Heart left ventricle (tissue), 13 donors: Measurements from ENCODE around the gene VHLL.

Source experiments
- CTCF ChIP-seq, 12 donors: fragments of 200-600 bp; sonication (generic) in 4 of 12; IDR thresholded peaks; one replicate each; pipeline versions ENCODE4 v1.5.0 to v1.8.0; 2018 to 2022; ENCODE audit warnings: antibody characterized with exemption in 12 of 12, mild to moderate bottlenecking in 5 of 12
- POLR2A ChIP-seq, 2 donors: fragments of 450-650 bp; IDR thresholded peaks; one replicate each; pipeline ENCODE4 v1.6.1; 2017; ENCODE audit warnings: antibody characterized with exemption in 2 of 2, mild to moderate bottlenecking in 2 of 2, moderate library complexity in 2 of 2
- donor health status: ischemic (EF 13 %, LVEDD 7.1; RV severe dilation, severe dysfunction).
- donor health status: DM: no; HTN: yes; CAD: no.
- donor health status: DM: no; HTN: no; CAD: no.
- donor health status: ischemic (EF 25% LVEDD 6.9; RV normal size, moderate dysfunction).
- donor health status: ischemic (EF 25% LVEDD 5.7; RV mildly dilated, moderate dysfunction).
- donor health status: ischemic (EF 35%, LVEDD 5.7; RV mildly dilated, moderate dysfunction).
- donor health status: nonischemic (EF 11% LVEDD 7.7; RV severe dilation, severe dysfunction).
- donor health status: DM: yes; HTN: yes; CAD: no.
- donor health status: PGD.
- donor health status: ischemic (EF 29% LVEDD 5.4; RV normal size, mild dysfunction).
- donor health status: nonischemic (EF 23%, LVEDD 6.1; RV moderate dilation, normal function).

- no peak for TF ChIP-seq CTCF (IDR thresholded peaks at IDR 0.05)
- TF ChIP-seq POLR2A (IDR thresholded peaks at IDR 0.05), result no peak
These were observed 15.0 kb downstream of the VHLL start, which contains the start of gene TMEM79 for GRCh38 chr1:156284112-156284511.
